AG10803 (cell line): Measurements from ENCODE around the gene THEM4.

Experiments
- DNase-seq: peaks from one replicate; pipeline ENCODE4 v3.0.0; 2010; ENCODE audit warnings: low read depth
- H3K4me3 ChIP-seq: 2 replicates; pipeline ENCODE4 v1.5.1; 2011; ENCODE audit warnings: mild to moderate bottlenecking, low read length, control low read depth
- TF ChIP-seq, protein P1 (sequence below): conservative IDR thresholded peaks from 2 replicates; pipeline ENCODE4 v1.5.1; 2011; ENCODE audit warnings: mild to moderate bottlenecking, low read length, control low read depth, inconsistent platforms

The THEM4 gene

DNA sequence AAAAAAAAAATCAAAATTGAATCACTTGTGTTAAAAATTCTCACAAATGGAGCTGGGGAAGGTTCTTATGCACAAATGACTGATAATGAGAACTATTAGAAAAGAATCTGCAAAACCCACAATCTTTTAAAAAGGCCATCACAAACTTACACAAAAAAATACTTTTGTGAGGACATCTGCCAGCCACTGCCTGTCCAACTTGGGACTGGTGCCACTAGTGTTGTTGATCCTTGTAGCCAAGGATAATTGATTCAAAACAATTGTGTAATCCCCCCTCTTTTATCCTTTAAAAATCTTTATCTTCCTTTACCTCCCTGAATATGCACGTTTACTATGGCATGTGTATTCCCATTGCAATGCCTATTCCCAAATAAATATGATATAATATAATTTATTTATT, 39.2 kb upstream of the THEM4 start:
- no peak overlapping the region for H3K4me3 ChIP-seq
- TF ChIP-seq, protein P1, sequence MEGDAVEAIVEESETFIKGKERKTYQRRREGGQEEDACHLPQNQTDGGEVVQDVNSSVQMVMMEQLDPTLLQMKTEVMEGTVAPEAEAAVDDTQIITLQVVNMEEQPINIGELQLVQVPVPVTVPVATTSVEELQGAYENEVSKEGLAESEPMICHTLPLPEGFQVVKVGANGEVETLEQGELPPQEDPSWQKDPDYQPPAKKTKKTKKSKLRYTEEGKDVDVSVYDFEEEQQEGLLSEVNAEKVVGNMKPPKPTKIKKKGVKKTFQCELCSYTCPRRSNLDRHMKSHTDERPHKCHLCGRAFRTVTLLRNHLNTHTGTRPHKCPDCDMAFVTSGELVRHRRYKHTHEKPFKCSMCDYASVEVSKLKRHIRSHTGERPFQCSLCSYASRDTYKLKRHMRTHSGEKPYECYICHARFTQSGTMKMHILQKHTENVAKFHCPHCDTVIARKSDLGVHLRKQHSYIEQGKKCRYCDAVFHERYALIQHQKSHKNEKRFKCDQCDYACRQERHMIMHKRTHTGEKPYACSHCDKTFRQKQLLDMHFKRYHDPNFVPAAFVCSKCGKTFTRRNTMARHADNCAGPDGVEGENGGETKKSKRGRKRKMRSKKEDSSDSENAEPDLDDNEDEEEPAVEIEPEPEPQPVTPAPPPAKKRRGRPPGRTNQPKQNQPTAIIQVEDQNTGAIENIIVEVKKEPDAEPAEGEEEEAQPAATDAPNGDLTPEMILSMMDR: no peak
- DNase-seq: peak; percentile 42

DNA sequence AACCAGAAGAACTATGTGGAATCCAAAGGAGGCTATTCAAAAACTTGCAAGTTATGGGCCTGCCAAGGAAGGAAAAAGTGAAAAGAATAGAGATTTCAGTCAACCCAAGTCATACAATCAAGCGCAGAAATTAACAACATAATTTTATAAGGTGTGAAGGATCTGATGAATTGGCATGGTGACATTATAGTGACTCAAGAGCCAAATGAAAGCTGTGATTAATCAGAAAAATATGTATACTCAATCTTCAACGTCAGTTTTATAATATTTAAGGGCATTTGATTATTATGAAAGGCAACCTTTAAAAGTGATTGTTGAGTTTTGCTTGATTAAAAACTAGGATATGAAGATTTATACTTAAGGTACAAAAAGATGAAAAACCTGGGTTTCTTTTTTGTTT, 37.8 kb upstream of the THEM4 start:
- no peak overlapping the region for H3K4me3 ChIP-seq
- no peak for DNase-seq
- TF ChIP-seq, protein P1: no peak

DNA sequence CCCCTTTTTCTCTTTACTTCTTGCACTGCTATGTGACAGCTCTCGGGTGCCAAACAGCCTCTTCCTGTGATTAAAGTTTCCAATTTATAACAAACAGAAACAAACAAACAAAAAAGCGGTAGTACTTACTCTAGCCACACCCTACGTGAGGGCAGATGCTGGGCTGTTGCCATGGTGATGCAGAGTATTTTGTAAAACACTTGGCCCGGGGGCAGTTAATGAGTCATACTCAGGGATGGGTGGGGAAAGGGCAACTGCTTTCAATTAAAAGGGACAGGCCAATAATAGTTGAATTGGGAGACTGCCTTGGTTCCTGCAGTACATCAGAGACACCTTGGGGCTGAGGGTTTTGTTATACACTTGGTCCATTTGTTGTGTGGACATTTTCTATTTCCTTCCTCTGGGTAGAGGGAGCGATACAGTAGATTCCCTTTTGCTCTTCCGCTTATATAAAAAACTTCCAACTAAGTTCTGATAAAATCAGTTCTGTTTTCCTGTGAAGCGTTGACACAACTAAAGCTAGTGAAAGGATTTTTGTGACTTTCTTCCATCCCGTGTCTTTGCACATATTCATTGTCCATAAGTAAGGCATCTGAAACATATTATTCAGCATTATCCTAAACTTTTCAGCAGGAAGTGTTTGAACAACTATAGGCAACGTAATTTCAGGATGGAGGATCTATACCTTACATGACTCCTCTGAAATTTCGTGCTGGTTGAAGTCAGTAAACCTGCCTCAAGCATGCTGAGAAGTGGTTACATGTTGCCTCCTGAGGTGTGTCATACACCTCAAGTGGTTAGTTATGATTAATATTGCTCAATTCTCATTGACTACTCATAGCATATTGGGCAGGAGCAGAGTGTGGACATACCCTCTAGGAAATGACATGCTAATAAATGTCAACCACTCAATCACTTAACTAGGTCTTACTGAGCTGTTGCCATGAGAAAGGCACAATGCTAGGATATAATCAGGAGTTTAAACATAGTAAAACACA, 36.7 kb upstream of the THEM4 start:
- H3K4me3 ChIP-seq: no peak overlapping the region; the same call in 1 of the 2 replicates
- TF ChIP-seq, protein P1: 0 out of 2 replicates have a peak, but pooled peaks have one; percentile 1
- DNase-seq: peak; percentile 99

DNA sequence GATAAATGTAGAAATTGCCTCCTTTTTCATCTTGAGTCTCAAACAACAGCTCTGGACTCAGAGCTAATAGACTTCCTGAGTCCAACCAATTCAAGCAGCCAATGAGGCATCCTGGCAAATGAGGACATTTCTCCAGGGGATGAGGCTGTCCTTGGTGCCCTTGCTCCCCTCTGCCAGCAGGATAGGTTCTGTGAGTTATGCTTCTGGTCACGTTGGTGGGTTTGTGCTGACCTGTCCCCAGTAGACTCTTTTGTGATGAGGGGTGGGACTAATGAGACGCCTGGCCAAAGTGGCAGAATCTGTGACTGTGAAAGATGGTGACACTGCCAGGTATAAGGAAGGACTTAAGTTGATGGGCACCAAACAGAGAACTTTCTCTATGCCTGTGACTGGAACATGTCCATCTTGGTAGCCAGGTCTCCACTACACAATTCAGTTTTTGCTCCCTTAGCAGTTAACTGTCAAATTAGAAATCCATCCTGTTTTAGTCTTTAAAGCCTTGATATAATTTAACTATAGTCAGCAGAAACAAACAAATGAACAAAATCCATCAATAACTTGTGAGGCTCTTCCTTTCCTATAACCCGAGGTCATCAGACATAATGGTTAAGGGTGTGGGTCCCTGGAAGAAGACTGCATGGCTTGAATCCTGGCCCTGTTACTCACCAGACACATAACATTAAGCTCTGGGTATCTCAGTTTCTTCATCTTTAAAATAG, 35.7 kb upstream of the THEM4 start:
- H3K4me3 ChIP-seq: no peak overlapping the region
- DNase-seq: no peak
- TF ChIP-seq, protein P1: no peak; the same call in 1 of the 2 replicates

DNA sequence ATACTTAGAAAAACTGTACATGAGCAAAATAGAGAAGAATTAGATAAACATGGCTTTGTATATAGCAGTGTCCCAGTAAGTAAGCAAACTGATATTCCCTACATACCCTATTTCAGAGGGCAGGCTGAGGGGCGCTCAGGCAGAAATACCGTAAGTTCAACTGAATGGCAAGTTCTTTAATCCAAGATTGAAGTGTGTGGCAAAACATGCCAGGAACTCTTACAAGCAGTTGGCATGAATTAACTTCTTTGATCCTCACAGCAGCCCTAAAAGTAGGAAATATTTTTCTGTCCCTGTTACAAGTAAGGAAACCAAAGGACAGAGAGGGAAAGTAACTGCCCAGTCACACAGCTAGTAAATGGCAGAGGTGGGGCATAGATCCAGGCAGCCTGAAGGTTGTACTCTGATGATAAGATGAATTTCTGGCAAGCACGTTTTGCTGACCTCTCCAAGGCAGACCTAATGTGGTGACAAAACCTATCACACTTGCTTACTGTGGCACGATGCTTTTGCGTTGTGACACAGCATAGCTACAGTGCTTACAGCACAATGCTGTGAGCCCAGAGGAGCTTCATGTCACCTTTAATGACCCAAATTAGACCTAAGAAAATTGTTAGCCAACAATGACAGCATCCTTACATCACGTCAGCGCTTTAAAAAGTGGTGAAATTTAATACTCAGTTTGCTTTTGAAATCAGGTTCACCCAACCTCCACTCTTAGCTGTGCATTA, 35.0 kb upstream of the THEM4 start:
- TF ChIP-seq, protein P1: no peak
- peak; percentile 17 for DNase-seq
- H3K4me3 ChIP-seq: no peak overlapping the region

DNA sequence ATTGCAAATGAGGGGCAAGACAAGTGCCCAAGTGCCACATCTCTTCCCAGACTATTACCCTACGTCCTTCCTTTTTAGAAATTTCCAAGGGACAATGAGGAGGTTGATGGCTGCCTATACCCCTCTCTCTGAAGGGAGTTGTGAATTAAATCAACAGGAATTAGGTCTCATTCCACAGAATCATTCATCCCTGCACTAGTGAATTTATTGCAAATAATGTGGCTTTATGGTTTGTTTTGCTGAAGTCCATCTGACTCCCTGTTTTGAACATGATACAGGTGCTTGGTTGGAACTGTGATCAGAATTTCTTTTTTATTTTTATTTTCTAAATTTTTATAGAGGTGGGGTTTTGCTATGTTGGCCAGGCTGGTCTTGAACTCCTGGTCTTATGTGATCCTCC, 34.3 kb upstream of the THEM4 start:
- H3K4me3 ChIP-seq: no peak overlapping the region
- DNase-seq: no peak
- TF ChIP-seq, protein P1: no peak
